ENCODE measurements around the gene SH3BP2.
A peak's percentile ranks its signal among the peaks of the same experiment; 100 is the strongest.

SH3BP2 gene

DNA sequence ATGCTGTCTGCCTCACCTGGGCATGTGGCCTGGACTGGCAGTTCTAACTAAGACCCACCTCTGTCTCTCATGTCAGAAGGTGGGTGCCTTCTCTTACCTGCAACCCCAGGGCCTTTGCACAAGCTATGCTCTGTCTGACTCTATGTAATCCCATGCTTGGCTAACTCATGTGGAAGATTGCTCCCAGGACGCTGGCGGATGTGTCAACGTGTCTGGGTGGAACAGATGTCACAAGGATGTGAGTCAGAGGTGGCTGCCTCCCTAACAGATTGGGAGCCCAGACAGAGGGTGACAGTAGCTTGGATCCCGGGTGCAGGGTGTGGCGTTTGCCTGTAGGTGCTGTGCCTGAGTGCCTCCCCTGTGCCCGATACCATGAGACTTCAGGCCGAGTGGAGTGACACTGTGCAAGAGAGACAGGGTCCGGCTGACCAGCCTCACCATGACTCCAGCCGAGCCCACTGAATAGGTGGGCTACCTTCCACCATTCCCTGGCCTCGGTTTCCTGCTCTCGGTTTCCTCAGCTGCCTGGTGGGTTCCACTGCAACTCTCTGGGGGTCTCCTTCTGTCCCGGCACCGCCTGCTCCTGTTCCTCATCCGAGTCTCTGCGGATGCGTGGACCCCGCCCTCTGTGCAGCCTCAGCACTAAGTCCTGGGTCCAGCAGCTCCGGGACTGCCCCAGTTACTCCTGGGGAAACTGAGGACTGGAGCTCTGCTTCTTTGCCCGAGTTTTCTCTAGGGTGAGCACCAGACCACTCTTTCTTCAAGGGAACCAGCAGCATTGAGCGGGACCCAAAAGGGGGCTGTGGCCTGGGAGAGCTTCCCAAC lies 11.0 kb downstream of the SH3BP2 start:
- TF ChIP-seq, protein P1, sequence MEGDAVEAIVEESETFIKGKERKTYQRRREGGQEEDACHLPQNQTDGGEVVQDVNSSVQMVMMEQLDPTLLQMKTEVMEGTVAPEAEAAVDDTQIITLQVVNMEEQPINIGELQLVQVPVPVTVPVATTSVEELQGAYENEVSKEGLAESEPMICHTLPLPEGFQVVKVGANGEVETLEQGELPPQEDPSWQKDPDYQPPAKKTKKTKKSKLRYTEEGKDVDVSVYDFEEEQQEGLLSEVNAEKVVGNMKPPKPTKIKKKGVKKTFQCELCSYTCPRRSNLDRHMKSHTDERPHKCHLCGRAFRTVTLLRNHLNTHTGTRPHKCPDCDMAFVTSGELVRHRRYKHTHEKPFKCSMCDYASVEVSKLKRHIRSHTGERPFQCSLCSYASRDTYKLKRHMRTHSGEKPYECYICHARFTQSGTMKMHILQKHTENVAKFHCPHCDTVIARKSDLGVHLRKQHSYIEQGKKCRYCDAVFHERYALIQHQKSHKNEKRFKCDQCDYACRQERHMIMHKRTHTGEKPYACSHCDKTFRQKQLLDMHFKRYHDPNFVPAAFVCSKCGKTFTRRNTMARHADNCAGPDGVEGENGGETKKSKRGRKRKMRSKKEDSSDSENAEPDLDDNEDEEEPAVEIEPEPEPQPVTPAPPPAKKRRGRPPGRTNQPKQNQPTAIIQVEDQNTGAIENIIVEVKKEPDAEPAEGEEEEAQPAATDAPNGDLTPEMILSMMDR (IDR thresholded peaks at IDR 0.05; ENCODE audit: poor library complexity, severe bottlenecking) = no peak
- no peaks in the 10 kb centered on the region for H3K9me3 ChIP-seq (ENCODE audit: severe bottlenecking)
- H3K36me3 ChIP-seq (ENCODE audit: low read depth) = peaks cover 24% of the 10 kb centered on the region
- H3K4me1 ChIP-seq (ENCODE audit: insufficient read depth, poor library complexity, severe bottlenecking) = peaks cover 45% of the 10 kb centered on the region
- H3K27me3 ChIP-seq (ENCODE audit: insufficient read depth, poor library complexity, severe bottlenecking) = no peaks in the 10 kb centered on the region
- no peak overlapping the region for H3K4me3 ChIP-seq (ENCODE audit: severe bottlenecking)
- H3K27ac ChIP-seq (ENCODE audit: poor library complexity, severe bottlenecking) = no peak overlapping the region
- DNase-seq (ENCODE audit: low spot score) (peak; percentile 59), ATAC-seq (ENCODE audit: low read depth) (no peak)

DNA sequence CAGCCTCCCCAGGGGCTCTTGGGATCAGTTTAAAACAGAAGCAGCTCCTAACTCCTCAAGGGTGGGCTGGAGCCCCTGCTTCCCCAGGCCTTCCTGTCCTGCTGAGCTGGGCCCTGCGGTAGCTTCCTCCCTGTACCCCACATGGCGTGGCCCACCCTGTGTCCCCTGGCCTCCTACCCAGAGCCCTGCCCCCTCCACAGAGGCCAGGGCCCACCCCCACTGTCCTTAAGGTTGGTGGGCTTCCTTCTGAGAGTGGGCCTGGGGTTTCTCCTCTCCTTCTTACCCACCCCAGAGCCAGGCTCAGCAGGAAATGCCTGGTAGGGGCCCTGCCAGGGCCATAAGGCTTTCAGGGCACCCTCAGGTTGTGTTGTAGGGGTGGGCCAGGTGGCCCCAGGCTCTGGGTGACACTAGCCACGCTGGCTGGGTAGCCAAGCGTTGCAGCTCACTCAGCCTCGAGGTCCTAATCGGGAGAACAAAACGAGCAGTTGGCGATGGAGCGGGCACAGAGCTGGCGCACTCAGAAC lies 11.6 kb downstream of the SH3BP2 start:
- Histone ChIP-seq H3K27ac (ENCODE audit: poor library complexity, severe bottlenecking) (peak overlapping the region; percentile 47), H3K27me3 (ENCODE audit: insufficient read depth, poor library complexity, severe bottlenecking) (no peaks in the 10 kb centered on the region), H3K4me1 (ENCODE audit: insufficient read depth, poor library complexity, severe bottlenecking) (peaks cover 38% of the 10 kb centered on the region), H3K36me3 (ENCODE audit: low read depth) (peaks cover 24% of the 10 kb centered on the region), H3K9me3 (ENCODE audit: severe bottlenecking) (no peaks in the 10 kb centered on the region), H3K4me3 (ENCODE audit: severe bottlenecking) (no peak overlapping the region)
- TF ChIP-seq, protein P1 (IDR thresholded peaks at IDR 0.05; ENCODE audit: poor library complexity, severe bottlenecking) = no peak
- ATAC-seq (ENCODE audit: low read depth) (no peak), DNase-seq (ENCODE audit: low spot score) (peak; percentile 37)

DNA sequence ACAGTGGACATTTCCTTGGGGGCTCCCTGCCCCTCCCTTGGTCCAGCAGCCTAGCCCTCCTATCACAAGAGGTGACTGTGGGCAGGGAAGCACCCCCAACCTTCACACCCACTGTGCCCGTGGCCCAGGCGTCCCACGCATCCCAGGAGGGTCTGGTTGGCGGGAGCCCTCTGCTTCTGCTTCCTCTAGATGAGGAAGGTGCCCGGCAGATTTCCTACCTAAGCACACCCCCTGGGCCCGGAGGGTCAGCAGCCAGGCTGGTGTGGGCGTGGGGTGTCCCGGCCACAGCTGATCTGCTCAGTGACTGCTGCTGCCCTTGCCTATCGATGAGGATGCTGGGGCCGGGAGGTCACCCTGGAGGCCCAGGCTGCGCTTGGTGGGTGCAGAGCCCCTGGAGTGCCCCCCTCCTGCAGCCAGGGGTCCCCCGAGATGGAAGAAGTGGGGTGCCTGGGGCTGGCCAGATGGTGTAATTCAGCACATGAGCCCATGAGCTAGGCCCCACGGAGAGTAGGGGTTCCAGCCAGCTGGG lies 12.2 kb downstream of the SH3BP2 start:
- Histone ChIP-seq H3K36me3 (ENCODE audit: low read depth) (peaks cover 24% of the 10 kb centered on the region), H3K9me3 (ENCODE audit: severe bottlenecking) (no peaks in the 10 kb centered on the region), H3K27me3 (ENCODE audit: insufficient read depth, poor library complexity, severe bottlenecking) (no peaks in the 10 kb centered on the region), H3K4me1 (ENCODE audit: insufficient read depth, poor library complexity, severe bottlenecking) (peaks cover 34% of the 10 kb centered on the region), H3K4me3 (ENCODE audit: severe bottlenecking) (no peak overlapping the region), H3K27ac (ENCODE audit: poor library complexity, severe bottlenecking) (peak overlapping the region; percentile 47)
- TF ChIP-seq, protein P1 (IDR thresholded peaks at IDR 0.05; ENCODE audit: poor library complexity, severe bottlenecking) = no peak
- ATAC-seq (ENCODE audit: low read depth) (0 out of 3 replicates have a peak, but pooled peaks have one; percentile 1), DNase-seq (ENCODE audit: low spot score) (peak; percentile 62)

DNA sequence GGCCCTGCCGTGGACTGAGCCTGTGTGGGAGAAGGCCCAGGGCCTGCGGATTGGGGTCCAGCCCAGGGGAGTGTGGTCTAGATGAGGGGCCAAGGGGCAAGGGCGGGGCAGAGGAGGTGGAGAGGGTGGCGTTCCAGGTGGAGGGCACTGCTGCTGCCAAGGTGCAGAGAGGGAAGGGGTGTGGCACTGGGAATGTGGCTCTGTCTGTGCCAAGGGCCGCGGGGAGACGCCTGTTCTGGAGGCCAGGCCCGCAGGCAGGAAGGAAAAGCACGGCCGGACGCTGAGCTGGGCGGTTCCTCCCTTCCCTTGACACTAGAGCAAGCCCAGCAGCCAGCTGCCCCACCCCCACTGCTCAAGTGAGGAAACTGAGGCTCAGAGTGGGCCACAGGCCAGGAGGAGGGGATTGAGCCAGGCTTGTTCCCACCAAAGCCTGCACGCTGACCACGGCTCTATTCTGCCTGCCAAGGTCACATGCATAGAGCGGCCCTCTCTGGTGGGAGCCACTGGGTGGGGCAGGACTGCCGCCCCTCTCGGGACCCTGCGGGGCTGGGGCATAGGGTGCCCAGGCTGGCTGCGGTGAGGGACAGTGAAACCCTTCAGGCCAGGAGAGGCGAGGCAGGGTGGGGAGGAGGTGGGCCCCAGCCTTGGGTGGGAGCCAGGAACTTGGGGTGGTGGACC lies 13.0 kb downstream of the SH3BP2 start:
- Histone ChIP-seq H3K36me3 (ENCODE audit: low read depth) (peaks cover 24% of the 10 kb centered on the region), H3K27ac (ENCODE audit: poor library complexity, severe bottlenecking) (peak overlapping the region; percentile 47), H3K4me1 (ENCODE audit: insufficient read depth, poor library complexity, severe bottlenecking) (peaks cover 26% of the 10 kb centered on the region), H3K4me3 (ENCODE audit: severe bottlenecking) (no peak overlapping the region), H3K9me3 (ENCODE audit: severe bottlenecking) (no peaks in the 10 kb centered on the region), H3K27me3 (ENCODE audit: insufficient read depth, poor library complexity, severe bottlenecking) (no peaks in the 10 kb centered on the region)
- TF ChIP-seq, protein P1 (IDR thresholded peaks at IDR 0.05; ENCODE audit: poor library complexity, severe bottlenecking) = no peak
- peak; percentile 87 for ATAC-seq (ENCODE audit: low read depth)
- no peak for DNase-seq (ENCODE audit: low spot score)
